ENCODE measurements around the gene CTNNA3. TPM values are rescaled to one million over a fixed set of nuclear protein-coding genes. Genes with fewer than 3 reads are reported as not detected.

The CTNNA3 gene
- total and polyA plus RNA-seq, 2 of the 4 experiments (the other 2 are of a cell fraction): 0.19 to 0.90 TPM

GRCh38 chr10:66927971-66928770 lies 767.8 kb downstream of the CTNNA3 start:
- no peak overlapping the region for H3K4ac ChIP-seq (ENCODE audit: low read depth, low read length)
- no peak overlapping the region for H3K18ac ChIP-seq (ENCODE audit: low read depth, low read length)
- H4K8ac ChIP-seq (ENCODE audit: low read depth in 2 of 2, low read length in 2 of 2): no peak overlapping the region
- intact Hi-C loops (cut with micrococcal nuclease): no loop called here
- DNase-seq: peak; percentile 12
- no peak overlapping the region for H2AK5ac ChIP-seq (ENCODE audit: low read depth, low read length)
- H3K23ac ChIP-seq (ENCODE audit: low read depth, low read length): no peak overlapping the region
- H3K36me3 ChIP-seq (ENCODE audit: control insufficient read depth, insufficient read depth, low read length): no peaks in the 10 kb centered on the region
- no peak overlapping the region for H3K9ac ChIP-seq (ENCODE audit: low read depth, low read length)
- no peak overlapping the region for H2AFZ ChIP-seq (replicated peaks; ENCODE audit: low read length, poor library complexity)
- no peak overlapping the region for H2BK15ac ChIP-seq (ENCODE audit: low read depth, low read length)
- no peak overlapping the region for H3K14ac ChIP-seq (replicated peaks; ENCODE audit: low read depth, low read length)
- H3K79me1 ChIP-seq (ENCODE audit: low read depth in 1 of 2, low read length in 2 of 2): no peaks in the 10 kb centered on the region
- no peak overlapping the region for H2BK5ac ChIP-seq (ENCODE audit: low read depth, low read length, poor library complexity, severe bottlenecking)
- POLR2A ChIA-PET (ENCODE audit: unreplicated experiment): no interaction called here
- no peak overlapping the region for H2BK20ac ChIP-seq (ENCODE audit: low read depth, low read length)
- no peaks in the 10 kb centered on the region for H3K4me1 ChIP-seq (ENCODE audit: control insufficient read depth, insufficient read depth, low read length)
- dilution Hi-C loops (cut with HindIII; ENCODE audit: low sequenced_read_pairs, unreplicated experiment): no loop called here
- CTCF ChIA-PET: no interaction called here
- H3K4me3 ChIP-seq (ENCODE audit: insufficient read depth, low read depth, low read length): no peak overlapping the region
- H3K9me3 ChIP-seq (ENCODE audit: control insufficient read depth, insufficient read depth, low read length): no peaks in the 10 kb centered on the region
- H2AK9ac ChIP-seq (replicated peaks; ENCODE audit: low read depth, low read length, poor library complexity): no peak overlapping the region
- no peak overlapping the region for H3K56ac ChIP-seq (ENCODE audit: extremely low read depth, insufficient read depth, low read length)
- BruUV-seq (replicated peaks): no TSS peak
- no peak; the same call in 1 of the 2 replicates for ATAC-seq (ENCODE audit: low read depth)
- H3K27ac ChIP-seq (ENCODE audit: insufficient read depth, low read length): no peak overlapping the region
- TF ChIP-seq MAFK (IDR thresholded peaks at IDR 0.05; ENCODE audit: low read depth, low read length) (no peak), RFX5 (IDR thresholded peaks at IDR 0.05; ENCODE audit: low read depth, low read length) (no peak), CEBPB (IDR thresholded peaks at IDR 0.05; ENCODE audit: low read depth, low read length) (no peak), MXI1 (IDR thresholded peaks at IDR 0.05; ENCODE audit: borderline replicate concordance, low read depth, low read length) (no peak)
- TF ChIP-seq, protein P1, sequence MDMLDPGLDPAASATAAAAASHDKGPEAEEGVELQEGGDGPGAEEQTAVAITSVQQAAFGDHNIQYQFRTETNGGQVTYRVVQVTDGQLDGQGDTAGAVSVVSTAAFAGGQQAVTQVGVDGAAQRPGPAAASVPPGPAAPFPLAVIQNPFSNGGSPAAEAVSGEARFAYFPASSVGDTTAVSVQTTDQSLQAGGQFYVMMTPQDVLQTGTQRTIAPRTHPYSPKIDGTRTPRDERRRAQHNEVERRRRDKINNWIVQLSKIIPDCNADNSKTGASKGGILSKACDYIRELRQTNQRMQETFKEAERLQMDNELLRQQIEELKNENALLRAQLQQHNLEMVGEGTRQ (IDR thresholded peaks at IDR 0.05; ENCODE audit: low read depth, low read length): no peak
- H4K5ac ChIP-seq (ENCODE audit: low read depth, low read length): no peak overlapping the region
- no peaks in the 10 kb centered on the region for H4K20me1 ChIP-seq (ENCODE audit: insufficient read depth, low read length)
- peaks cover 14% of the 10 kb centered on the region for H3K27me3 ChIP-seq (ENCODE audit: control insufficient read depth, insufficient read depth, low read length)
- in situ Hi-C loops (cut with MboI; ENCODE audit: low sequenced_read_pairs): loop anchor here (25.0 kb wide), 1 partner anchor 584 kb away; no protein-coding TSS in a partner anchor
- H2BK120ac ChIP-seq (ENCODE audit: low read depth, low read length): no peak overlapping the region
- no peak overlapping the region for H4K91ac ChIP-seq (ENCODE audit: insufficient read depth, low read depth, low read length)
- 5% methylated on average over 12 of the region's 30 CpGs; no CpG with 5 or more reads in 1 of the 2 experiments for WGBS, 2 experiments (ENCODE audit: extremely low coverage in 2 of 2, insufficient read length in 1 of 2)
- H3K4me2 ChIP-seq (ENCODE audit: low read depth, low read length): no peak overlapping the region; the same call in 1 of the 2 replicates
- no peaks in the 10 kb centered on the region for H3K9me1 ChIP-seq (ENCODE audit: insufficient read depth, low read length)
